NCI-H526 (cell line): ENCODE data around the gene TTLL4.
"Not testable (repeated sequence)": the region's sequence is repeated elsewhere in the genome, so short reads cannot be mapped to it uniquely, and the experiment has no call there.

ENCODE experiments used
- DNase-seq, 2 experiments: peaks; one replicate each; lab custom pipeline; 2025; lab: John Stamatoyannopoulos, UW

TTLL4 gene

DNA sequence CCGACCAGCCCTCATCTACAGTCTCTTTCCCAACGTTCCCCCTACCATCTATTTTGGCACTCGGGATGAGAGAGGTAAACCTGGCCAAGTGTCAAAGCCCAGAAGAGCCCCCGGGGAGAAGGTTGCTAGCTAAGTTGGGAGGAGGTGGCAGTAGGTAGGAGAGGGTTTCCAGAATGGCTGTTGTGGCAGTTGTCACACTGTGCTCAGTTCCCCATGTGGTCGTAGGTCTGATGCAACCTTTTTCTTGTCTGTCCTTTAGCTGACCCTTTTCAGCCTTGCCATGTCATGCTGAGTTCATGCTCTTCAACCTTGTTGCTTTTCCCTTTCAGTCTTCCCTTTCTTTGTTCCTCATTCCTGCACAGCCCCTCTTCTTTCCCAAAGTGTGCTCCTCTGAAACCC is 34.5 kb downstream of the TTLL4 start:
- no peak for DNase-seq

DNA sequence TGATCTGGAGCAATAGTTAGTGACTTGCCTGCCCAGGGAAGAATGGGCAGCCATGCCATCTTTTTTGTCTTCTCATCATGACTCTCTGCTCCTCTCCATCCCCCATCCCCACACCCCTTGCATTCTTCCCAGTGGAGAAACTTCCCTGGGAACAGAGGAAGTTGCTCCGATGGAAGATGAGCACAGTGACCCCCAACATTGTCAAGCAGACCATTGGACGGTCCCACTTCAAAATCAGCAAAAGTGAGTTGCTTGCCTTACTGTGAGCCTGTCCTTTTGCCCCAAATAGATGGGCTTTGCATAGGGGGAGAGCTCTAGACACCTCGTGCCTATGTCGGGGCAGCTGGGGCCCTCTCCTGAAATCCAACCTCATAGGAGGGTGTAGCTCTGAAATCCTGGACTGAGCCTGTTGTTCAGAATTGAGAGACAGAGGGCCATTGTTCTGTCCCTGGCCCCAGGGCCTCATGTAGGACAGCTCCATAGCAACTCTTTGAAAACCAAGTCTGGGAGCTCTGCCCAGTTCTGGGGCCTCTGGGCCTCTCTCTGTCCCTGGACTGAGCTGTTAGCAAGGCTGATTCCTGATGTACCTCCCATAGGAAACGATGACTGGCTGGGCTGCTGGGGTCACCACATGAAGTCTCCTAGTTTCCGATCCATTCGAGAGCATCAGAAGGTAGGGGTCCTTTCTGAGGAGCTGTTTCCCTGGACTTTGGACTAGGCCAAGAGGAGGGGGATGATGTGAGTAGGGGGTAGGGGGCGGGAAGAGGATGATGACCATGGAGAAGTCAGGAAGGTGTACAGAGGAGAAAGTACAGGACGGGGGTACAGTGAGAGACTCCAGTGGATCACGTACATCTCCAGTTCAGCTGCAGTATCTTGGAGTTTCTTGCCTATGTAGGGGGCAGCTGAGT is 35.2 kb downstream of the TTLL4 start:
- peak; percentile 30 to 63 for DNase-seq

DNA sequence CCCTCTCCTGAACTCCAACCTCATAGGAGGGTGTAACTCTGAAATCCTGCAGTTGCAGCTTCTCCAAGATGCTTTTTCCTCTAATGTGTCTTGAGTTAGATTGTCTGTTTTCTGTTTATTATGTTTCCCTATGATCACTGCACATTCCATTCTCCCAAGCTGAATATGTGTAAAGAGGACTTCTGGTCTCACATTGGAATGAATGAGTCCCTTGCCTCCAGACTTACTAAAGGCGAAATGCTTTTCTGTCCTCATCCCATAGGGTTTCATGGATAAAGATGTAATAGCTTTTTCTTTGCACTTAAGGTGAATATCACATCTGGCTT is 35.8 kb downstream of the TTLL4 start:
- no peak for DNase-seq

DNA sequence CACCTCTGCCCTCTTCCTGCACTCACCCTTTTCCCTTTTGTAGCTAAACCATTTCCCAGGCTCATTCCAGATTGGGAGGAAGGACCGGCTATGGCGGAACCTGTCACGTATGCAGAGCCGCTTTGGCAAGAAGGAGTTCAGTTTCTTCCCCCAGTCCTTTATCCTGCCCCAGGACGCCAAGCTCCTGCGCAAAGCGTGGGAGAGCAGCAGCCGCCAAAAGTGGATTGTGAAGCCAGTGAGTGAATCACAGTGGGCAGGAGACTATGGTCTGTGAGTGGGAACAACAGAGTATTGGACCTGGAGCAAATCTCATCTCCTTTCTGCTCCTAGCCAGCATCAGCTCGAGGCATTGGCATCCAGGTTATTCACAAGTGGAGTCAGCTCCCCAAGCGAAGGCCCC is 36.3 kb downstream of the TTLL4 start:
- no peak for DNase-seq

DNA sequence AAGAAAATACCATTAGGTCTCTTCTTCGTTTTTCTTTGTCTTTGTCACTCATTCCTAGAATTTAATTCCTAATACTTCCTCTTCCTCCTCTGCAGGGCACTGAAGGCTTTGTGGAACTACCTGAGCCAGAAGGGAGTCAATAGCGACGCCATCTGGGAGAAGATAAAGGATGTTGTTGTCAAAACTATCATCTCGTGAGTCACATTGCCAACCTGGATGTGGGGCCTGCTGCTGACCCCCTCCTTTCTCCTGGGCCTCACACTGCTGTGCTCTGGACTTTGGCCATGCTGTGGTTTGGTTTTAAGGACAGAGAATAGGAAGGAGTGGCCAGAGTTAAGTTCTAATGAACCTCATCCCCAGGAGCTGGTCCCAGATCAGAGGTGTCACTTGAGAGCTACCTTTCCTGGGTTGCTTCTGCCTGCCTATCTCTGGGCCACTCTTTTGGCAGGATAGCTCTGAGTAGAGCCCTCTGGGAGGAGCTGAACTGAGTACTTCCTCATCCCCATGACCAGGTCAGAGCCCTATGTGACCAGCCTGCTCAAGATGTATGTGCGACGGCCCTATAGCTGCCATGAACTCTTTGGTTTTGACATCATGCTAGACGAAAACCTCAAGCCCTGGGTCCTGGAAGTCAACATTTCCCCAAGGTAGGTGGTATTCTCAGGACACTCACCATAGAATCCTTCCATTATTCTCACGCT is 38.3 kb downstream of the TTLL4 start:
- DNase-seq = no peak

DNA sequence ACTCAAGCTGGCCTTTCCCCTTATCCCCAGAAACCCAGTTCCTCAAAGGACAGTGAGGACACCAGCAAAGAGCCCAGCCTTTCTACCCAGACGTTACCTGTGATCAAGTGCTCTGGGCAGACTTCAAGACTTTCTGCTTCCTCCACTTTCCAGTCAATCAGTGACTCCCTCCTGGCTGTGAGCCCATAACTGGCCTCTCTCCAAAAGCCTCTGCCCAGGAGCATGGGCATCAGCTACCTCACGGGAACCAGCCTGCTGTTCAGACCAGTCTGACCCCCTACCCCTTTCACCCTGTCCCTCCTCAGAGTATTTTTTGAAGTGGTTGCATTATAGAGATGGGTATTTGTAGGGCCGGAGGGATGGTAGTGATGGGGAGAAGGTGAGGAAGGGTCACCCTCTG is 43.6 kb downstream of the TTLL4 start:
- DNase-seq = no peak

DNA sequence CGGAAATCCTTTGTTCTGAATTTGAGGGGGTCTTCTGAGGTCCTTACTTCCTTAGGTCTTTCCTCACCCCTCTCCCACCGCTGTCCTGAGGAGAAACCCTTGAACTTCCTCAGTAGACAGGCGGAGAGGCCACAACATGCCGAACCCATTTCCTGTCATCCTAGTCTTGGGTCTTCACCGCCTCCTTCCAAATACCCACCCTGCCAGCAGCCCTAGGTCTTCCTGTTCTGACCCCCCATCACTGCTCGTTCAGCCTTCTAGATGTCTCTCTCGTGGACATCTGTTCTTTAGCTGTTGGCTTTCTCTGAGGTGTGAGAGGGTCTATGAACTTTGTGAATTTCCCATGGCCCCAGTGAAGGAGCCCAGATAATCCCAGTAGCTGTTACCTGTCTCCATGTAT is 44.1 kb downstream of the TTLL4 start:
- no peak for DNase-seq

DNA sequence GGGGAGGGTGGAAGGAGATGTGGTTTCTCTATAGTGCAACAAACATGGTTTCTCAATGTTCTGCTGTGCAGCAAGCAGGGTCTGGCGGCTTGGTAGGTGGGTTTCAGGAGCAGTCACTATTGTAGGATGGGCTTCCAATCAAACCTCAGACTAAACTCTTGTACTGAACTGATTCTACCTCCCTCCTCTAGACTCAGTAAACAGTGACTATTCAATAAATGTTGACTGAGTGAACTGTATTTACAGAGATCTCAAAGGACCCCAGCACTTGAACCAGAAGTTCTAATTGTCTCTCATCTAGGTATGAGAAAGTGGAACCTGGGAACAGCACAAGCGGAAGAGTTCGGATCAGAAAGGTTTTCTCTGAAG is 44.5 kb downstream of the TTLL4 start:
- DNase-seq = no peak

DNA sequence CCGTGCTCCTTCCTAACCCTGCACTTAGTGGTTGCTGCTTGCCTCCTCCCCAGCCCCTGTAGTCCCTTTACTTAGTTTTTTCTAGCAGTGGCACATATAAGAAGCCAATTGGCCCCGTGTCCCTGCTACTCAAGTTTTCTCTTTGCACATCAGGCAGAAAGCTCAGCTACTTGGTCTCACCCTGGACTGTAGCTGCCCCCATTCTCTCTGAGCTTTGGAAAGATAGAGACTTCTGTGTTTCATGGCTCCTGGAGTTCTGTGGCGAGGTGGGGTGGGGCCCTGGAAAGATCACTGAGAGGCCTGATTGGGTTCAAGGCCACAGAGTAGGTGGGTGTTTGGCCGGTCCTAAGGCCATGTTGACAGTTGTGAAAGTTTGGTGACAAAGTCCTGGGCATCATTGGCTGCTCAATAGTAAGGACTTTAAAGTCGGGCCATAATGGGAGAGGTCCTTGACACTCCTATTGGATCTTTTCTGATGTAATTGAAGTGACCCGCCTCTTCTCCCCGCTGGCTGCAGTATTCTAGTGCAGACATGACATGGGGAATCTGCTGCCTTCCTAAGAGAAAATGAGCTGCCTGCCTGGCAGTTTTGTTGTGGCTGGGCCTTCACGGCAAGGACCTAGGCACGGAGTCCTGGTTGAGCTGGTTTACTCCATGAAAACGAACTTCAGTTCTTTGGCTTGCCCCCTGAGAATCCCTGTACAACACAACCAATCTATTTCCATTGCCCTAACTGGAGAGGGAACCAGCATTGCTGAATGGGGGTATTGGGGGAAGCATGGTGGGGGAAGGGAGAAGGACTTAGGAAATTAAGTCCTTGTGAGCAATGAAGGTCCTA is 45.2 kb downstream of the TTLL4 start:
- no peak for DNase-seq

DNA sequence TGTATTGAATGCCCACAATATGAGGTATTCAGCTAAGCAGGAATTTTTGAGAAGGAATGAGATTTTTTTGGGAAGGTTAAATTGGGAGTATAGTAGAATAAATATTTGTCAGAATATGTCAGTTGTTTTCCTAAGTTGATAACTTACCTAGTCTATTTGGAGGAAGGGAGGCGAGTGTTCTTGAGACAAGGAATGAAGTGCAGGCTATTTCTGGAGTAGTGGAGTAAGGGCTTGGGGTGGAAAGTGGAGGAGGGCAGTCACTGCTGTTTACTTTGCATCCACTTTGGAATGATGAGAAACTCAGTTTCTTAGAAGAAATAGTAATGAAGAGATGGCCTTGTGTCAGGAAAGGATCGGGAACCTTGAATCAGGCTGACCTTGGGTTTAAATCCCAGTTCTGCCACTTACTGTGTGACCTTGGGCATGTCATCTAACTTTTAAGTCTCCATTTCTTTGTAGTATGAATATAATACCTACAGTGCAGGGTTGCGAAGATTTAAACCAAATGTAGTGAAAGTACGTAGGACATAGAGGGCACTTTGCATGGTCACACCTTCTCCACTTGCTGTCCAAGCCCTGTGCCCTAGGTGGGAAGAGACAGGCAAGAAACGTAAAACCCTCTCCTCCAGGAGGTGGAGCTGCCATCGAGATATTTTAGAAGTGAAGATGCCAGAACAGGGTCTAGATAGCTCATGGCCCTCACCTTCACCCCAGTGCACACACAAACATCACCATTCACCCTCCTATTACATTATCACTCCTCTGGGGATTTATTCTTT is 46.2 kb downstream of the TTLL4 start:
- DNase-seq = no peak

DNA sequence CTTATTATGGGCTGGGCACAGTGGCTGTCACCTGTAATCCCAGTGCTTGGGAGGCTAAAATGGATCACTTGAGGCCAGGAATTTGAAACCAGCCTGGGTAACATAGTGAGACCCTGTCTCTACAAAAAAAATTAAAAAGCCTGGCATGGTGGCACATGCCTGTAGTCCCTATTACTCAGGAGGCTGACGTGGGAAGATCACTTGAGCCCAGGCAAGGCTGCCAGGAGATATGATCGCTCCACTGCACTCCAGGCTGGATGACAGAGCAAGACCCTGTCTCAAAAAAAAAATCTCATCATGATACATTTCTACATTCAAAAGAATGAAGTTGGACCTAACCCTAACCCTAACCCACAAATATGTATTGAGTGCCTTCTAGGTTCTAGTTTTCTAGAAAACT is 51.2 kb downstream of the TTLL4 start:
- no peak for DNase-seq

DNA sequence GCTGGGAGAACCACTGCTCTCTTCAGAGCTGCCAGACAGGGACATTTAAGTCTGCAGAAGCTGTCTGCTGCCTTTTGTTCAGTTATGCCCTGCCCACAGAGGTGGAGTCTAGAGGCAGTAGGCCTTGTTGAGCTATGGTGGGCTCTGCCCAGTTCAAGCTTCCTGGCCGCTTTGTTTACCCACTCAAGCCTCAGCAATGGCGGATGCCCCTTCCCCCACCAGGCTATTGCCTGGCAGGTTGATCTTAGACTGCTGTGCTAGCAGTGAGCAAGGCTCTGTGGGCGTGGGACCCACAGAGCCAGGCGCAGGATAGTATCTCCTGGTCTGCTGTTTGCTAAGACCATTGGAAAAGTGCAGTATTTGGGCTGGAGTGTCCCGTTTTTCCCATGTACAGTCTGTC is 62.1 kb downstream of the TTLL4 start:
- not testable (repeated sequence) for DNase-seq

DNA sequence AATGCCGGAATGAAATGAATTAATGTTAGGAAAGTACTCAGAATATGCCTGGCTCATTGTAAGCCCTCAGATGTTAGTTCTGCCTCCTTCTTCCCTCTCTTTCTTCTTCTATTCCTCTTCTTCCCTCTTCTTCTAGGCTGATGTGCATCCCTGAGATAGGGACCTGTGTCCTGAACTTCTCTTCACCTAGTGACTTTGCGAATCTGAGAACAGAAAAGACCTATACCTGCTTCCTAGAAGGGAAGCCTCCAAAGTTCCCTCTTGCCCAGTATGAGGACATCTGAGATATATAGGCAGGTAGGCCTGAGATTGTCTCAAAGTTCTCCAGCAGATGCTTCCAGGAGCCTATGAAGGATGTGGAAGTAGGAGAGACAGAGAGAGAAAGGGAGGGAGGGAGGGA is 63.2 kb downstream of the TTLL4 start:
- no peak for DNase-seq

DNA sequence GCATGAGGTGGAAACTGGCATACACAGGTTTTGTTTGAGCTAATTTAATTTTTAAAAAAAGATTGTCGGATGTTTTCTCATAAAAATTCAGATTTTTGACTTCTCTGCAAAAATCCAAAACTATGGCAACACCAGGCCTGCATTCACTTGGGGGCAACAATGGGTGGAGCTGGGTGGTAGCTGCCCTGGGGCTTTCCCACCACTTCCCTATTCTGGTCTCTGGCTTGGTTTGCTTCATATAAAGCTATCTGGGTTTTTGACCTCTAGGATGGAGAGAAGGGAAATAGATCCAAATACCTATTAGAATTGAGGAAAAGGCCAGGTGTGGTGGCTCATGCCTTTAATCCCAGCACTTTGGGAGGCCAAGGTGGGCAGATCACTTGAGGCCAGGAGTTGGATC is 65.9 kb downstream of the TTLL4 start:
- no peak for DNase-seq

DNA sequence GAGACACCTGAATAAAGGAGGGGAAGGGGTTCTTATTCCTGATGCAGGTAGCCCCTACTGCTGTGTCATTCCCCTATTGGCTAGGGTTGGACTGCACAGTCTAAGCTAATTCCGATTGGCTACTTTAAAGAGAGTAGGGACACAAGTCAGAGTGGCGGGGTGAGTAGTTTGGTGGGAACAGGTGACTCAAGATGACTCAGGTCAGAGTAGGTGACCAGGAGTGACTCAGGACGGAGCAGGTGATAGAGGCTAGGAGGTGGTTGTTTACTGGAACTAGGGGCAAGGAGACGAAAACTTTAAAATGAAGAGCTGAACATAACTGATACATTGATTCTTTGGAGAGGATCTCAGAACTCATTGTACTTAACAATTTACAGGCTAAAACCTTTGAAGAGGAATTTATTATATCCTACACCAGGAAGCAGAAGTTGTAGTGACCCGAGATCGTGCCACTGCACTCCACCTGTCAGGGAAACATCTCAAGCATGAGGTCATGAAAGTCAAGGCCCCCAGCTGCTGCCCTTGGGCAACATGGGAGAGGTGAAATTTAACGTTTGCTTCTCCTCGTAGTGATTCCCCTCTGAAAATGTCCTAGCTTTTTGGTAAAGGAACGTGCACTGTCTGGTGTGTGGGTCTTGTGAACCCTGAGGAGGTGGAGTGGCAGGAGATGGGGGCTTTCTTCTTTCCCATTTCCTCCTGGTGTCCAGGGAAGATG is 66.8 kb downstream of the TTLL4 start:
- no peak for DNase-seq

DNA sequence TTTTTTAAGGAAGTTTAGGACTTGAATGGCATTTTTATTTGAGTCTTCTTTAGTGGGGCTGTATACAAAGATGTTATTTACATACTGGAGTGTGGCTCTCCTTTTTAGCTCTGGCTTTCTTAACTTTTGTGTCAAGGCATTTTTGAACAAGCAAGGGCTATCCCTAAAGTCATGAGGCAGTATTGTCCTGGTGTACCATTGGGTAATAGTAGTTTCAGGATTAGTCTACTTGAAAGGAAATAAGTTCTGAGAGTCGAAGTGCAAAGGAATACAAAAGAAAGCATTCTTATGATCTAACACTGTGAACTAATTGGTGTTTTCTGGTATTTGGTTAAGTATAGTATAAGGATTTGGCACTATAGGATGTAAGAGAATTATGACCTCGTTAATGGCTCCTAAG is 69.4 kb downstream of the TTLL4 start:
- no peak for DNase-seq

DNA sequence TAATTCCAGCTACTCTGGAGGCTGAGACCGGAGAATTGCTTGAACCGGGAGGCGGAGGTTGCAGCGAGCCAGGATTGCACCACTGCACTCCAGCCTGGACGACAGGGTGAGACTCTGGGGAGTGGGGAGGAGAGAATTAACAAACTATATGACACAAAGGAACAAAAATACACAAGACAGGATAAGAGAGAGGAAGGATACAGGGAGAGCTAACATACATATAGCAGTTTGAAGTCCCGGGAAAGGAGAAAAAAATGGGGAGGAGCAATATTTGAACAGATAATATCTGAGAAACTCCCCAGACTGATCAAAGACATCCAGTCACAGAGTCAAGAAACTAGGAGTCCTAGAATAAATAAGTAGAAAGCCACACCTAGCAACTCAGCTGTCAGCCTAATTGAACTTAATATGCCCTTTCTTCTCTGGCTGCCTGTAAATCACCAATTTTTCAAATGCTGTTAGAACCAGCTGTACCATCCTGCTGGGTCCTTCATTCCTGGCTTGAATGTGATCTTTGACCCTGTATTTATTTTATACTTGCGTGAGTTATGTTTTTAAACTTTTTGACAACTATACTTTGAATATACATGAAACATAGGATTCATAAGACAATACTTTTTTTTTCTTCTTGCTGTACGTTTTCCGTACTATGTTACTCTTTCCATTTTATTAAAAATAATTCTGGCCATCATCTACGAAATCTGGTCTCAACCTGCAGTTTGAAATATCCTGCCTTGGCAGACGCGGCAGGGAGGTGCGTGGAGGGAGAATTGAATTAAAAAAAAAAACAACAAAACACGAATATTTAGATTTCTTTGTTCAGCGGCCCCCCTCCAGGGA is 70.4 kb downstream of the TTLL4 start:
- DNase-seq = no peak

DNA sequence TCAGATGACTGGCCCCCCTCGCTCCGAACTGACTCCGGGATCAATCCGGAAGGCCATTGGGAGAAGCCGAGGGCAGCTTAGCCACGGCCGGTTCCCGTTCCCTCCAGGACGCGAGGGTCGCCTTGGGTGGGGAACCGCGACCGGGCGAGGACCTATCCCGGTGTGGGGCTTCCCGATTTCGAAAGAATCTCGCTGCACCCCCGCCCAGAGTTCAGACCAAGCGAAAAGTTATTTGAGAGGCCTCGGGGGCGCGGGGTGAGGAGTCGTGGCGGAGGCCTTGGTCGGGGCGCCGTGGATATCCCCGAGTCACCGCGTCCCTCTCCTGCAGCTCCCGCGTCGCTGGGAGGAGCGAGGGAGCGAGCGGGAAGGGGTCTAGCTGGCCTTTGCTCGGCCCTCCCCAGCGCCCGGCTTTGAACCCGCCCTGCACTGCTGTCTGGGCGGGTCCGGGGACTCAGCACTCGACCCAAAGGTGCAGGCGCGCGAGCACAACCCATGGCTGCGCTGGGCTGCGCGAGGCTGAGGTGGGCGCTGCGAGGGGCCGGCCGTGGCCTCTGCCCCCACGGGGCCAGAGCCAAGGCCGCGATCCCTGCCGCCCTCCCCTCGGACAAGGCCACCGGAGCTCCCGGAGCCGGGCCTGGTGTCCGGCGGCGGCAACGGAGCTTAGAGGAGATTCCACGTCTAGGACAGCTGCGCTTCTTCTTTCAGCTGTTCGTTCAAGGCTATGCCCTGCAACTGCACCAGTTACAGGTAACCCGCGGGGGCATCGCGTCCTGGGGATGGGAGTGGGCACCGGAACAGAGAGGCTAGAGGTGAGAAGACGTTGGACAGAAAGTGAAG is 71.3 kb downstream of the TTLL4 start, which contains the start of gene CYP27A1:
TSS of gene CYP27A1 (plus strand) at position 457 of the 837 bp plus-strand sequence. CDS start at position 493, 36 bp downstream.
- DNase-seq = peak in 1 of 2 experiments; percentile 61

DNA sequence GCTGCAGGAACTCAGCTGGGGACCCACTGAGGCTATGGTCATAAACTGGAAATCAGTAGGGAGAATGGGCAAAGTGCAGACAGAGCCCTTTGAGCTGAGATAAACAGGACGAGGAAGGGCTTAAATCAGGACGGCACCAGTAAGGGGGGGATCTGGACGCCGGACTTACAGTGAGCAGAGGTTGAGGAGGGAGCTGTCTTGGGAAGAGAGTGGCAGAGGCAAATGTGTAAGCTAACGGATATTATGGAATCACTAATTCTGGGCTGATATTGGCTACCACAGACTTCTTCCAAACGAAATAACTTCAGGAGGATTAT is 71.9 kb downstream of the TTLL4 start:
- DNase-seq = peak in 1 of 2 experiments; percentile 43
